GM13976 (cell line): ENCODE data around the gene ILRUN.
A peak's percentile ranks its signal among the peaks of the same experiment; 100 is the strongest.
"Not testable (repeated sequence)": the region's sequence is repeated elsewhere in the genome, so short reads cannot be mapped to it uniquely, and the experiment has no call there.

Experiments used
- DNase-seq: peaks from one replicate; pipeline ENCODE4 v3.0.0; 2012; ENCODE audit warnings: low spot score
- in situ Hi-C: fragments of 300-500 bp; cut with MboI; formaldehyde crosslinking; loops from one replicate; pipeline ENCODE4 v1.12.0; 2022; ENCODE audit warnings: low sequenced_read_pairs, mixed read lengths, inconsistent platforms; ENCODE audit not compliant: unreplicated experiment
- TF ChIP-seq, protein P1 (sequence below): IDR thresholded peaks from 2 replicates; pipeline ENCODE4 v1.5.1; 2012; ENCODE audit warnings: borderline replicate concordance, mild to moderate bottlenecking; ENCODE audit not compliant: insufficient read depth; ENCODE audit errors: extremely low read depth, missing control alignments, control extremely low read depth

Gene ILRUN

DNA sequence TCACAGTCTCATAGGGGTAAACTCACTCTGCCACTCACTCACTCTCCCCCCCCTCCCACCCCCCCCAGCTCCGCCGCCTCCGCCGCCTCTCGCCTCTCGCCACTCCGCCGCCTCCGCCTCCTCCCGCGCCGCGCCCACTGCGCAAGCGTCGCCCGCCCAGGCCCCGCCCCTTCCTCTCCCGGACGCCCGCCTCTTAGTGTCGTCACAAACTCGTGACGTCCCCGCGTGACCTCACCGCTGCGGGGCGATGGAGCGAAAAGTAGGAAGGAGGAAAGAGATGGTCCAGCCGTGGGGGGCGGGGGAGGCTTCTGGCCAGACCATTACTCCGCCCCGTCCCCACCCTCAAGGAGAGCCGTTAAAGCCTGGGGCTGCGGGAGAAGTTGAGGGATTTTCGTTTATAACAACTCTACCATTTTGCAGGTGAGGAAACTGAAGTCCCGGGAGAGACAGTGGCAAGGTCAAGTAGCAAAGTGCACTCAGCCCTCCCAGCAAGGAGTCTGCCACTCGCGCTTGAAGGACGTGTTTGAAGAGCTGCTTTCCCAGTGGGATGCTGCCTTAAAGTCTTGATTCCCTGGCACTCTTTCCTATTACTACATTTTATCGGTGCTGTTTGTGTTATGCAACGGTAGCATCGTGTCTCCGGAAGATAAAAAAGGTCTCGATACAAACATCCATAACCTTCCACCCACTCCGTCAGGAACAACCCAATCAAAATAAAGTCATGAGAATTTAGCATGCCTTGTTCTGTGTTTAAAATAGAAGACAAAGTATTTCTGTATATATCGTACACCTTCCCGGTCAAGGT lies at the start of gene ILRUN:
Gene ILRUN (minus strand): TSS at position 29 of the 805 bp plus-strand sequence. CDS start 164 bp downstream, outside the sequence.
- in situ Hi-C loops: no loop called here
- DNase-seq: peak; percentile 96
- TF ChIP-seq, protein P1, sequence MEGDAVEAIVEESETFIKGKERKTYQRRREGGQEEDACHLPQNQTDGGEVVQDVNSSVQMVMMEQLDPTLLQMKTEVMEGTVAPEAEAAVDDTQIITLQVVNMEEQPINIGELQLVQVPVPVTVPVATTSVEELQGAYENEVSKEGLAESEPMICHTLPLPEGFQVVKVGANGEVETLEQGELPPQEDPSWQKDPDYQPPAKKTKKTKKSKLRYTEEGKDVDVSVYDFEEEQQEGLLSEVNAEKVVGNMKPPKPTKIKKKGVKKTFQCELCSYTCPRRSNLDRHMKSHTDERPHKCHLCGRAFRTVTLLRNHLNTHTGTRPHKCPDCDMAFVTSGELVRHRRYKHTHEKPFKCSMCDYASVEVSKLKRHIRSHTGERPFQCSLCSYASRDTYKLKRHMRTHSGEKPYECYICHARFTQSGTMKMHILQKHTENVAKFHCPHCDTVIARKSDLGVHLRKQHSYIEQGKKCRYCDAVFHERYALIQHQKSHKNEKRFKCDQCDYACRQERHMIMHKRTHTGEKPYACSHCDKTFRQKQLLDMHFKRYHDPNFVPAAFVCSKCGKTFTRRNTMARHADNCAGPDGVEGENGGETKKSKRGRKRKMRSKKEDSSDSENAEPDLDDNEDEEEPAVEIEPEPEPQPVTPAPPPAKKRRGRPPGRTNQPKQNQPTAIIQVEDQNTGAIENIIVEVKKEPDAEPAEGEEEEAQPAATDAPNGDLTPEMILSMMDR: no peak

DNA sequence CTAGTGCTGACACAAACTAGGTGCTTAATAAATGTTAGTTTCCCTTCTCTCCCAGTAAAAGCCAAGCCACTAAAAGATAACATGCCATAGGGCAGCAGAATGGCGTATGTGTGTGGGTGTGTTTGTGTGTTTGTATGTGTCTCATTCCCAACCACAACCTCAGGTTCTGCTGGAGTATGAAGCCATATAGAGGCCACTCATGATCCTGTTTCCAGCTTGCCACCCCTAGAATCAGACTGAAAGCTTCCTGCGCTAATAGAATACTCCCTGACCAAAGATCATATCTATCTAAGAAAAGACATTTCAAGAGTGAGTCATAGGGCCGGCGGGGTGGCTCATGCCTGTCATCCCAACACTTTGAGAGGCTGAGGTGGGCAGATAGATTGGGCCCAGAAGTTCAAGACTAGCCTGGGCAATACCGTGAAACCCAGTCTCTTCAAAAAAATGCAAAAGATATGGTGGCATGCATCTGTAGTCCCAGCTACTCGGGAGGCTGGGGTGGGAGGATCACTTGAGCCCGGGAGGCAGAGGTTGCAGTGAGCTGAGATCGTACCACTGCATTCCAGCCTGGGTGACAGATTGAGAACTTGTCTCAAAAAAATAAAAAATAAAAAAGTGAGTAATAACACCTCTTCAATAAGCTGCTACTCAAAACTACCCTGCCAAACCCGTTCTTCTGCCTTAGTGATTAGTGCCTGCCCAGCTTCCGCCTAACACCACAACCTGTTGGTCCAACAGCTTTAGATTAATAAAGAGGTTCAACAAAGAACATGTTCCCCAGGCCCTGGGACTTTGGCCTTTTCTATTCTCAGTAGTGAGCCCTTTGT lies 48.9 kb upstream of the ILRUN start:
- no peak for DNase-seq
- TF ChIP-seq, protein P1: no peak
- in situ Hi-C loops: no loop called here

DNA sequence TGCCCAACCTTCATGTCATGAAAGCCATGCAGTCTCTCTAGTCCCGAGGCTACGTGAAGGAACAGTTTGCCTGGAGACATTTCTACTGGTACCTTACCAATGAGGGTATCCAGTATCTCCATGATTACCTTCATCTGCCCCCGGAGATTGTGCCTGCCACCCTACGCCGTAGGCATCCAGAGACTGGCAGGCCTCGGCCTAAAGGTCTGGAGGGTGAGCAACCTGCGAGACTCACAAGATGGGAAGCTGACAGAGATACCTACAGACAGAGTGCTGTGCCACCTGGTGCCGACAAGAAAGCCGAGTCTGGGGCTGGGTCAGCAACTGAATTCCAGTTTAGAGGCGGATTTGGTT lies 47.7 kb upstream of the ILRUN start:
- DNase-seq, in situ Hi-C loops: not testable (repeated sequence)

DNA sequence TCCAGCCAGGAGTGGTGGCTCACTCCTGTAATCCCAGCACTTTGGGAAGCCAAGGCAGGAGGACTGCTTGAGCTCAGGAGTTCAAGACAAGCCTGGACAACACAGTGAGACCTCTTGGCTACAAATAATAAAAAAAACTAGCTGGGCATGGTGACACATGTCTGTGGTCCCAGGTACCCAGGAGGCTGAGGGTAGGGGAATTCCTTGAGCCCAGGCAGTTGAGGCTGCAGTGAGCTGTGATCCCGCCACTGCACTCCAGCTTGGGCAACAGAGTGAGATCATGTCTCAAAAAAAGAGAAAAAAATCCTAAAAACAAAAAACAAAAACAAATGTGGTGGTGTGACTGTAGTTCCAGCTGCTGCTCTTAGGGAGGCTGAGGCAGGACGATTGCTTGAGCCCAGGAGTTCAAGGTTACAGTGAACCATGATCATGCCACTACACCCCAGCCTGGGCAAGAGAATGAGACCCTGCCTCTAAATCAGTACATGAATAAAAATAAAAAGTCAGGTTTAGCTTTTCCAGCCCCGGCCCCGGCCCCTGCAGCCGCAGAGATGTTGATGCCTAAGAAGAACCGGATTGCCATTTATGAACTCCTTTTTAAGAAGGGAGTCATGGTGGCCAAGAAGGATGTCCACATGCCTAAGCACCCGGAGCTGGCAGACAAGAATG lies 47.2 kb upstream of the ILRUN start:
- in situ Hi-C loops: no loop called here
- TF ChIP-seq, protein P1: no peak
- no peak for DNase-seq

DNA sequence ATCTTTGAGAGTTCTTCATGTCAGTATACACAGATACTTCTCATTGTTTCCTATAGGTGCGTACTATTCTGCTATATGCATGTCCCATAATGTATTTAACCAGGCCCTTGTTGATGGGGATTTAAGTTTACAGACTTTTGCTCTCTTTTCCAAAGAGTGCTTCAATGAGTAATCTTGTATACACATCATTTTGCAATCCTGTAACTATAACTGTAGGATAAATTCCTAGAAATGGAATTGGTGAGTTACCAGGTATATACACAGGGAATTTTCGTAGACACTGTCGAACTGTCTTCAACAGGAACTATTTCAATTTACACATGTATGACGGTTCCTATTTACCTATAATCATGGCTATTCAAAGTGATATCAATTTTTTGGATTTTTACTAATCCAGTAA lies 45.5 kb upstream of the ILRUN start:
- TF ChIP-seq, protein P1: no peak
- in situ Hi-C loops: no loop called here
- DNase-seq: no peak

DNA sequence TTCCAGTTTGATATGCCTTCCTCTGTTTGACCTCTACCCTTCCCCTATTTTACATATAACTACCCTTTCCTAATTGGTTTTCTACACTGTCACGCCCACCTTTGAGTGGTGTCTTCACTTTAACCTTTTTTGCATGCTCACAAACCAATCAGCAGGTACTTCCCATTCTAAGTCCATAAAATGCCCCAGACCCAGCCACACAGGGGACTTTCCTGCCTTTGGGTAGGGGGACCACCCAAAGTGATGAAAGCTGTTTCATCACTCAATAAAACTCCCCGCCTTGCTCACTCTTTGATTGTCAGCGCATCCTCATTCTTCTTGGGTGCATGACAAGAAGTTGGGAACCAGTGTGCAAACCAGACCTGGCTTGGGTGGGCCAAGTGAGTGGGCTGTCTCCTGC lies 40.3 kb upstream of the ILRUN start:
- in situ Hi-C loops: no loop called here
- TF ChIP-seq, protein P1: no peak
- DNase-seq: no peak

DNA sequence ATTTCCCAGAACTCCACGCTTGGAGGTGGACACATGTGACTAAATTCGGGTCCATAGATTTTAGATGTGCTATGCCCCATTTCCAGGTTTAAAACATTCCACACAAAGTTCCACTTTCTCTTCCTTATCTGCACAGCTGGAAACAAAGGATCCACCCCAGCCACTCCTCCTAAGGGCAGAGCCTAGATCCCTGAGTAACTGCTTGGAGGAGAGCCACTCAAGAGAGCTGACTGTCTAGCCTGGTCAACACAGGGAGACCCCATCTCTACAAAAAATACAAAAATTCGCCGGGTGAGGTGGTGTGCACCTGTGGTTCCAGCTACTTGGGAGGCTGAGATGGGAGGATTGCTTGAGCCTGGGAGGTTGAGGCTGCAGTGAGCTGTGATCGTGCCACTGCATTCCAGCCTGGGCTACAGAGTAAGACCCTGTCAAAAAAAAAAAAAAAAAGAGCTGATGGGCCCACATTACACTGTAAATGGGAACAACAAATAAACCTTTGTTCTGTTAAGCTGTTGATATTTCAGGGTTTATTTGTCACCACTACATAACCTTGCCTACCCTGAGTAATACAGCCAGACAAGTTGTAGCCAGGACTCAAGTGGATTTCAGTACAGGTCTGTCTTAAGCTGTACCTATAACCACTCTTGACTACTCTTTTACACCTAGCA lies 35.0 kb upstream of the ILRUN start:
- in situ Hi-C loops: no loop called here
- no peak for DNase-seq
- TF ChIP-seq, protein P1: no peak
